Measurements from ENCODE around the gene AHCYL2.
"Not testable (repeated sequence)": the region's sequence is repeated elsewhere in the genome, so short reads cannot be mapped to it uniquely, and the experiment has no call there.

The AHCYL2 gene

GRCh38 chr7:129332254-129333035 lies 107.6 kb downstream of the AHCYL2 start:
- Histone ChIP-seq H3K27ac (ENCODE audit: low read depth, low read length) (no peak overlapping the region), H3K36me3 (ENCODE audit: control insufficient read depth, insufficient read depth, low read length) (no peaks in the 10 kb centered on the region), H3K4me1 (ENCODE audit: control insufficient read depth, insufficient read depth, low read length) (no peaks in the 10 kb centered on the region), H3K27me3 (ENCODE audit: control insufficient read depth, insufficient read depth, low read length) (no peaks in the 10 kb centered on the region), H3K9ac (ENCODE audit: low read length) (no peak overlapping the region), H3K4me3 (ENCODE audit: low read length) (no peak overlapping the region)

GRCh38 chr7:129334473-129334872 lies 109.6 kb downstream of the AHCYL2 start:
- Histone ChIP-seq H3K4me3 (ENCODE audit: low read length) (no peak overlapping the region), H3K9ac (ENCODE audit: low read length) (no peak overlapping the region), H3K4me1 (ENCODE audit: control insufficient read depth, insufficient read depth, low read length) (no peaks in the 10 kb centered on the region), H3K36me3 (ENCODE audit: control insufficient read depth, insufficient read depth, low read length) (no peaks in the 10 kb centered on the region), H3K27me3 (ENCODE audit: control insufficient read depth, insufficient read depth, low read length) (no peaks in the 10 kb centered on the region), H3K27ac (ENCODE audit: low read depth, low read length) (no peak overlapping the region)

- no peaks in the 10 kb centered on the region for H3K36me3 ChIP-seq (ENCODE audit: control insufficient read depth, insufficient read depth, low read length)
- no peak overlapping the region for H3K4me3 ChIP-seq (ENCODE audit: low read length)
- no peak overlapping the region for H3K9ac ChIP-seq (ENCODE audit: low read length)
- H3K4me1 ChIP-seq (ENCODE audit: control insufficient read depth, insufficient read depth, low read length) = no peaks in the 10 kb centered on the region
- no peaks in the 10 kb centered on the region for H3K27me3 ChIP-seq (ENCODE audit: control insufficient read depth, insufficient read depth, low read length)
- H3K27ac ChIP-seq (ENCODE audit: low read depth, low read length) = no peak overlapping the region
Measured at GRCh38 chr7:129338450-129338849, 113.6 kb downstream of the AHCYL2 start.

GRCh38 chr7:129341212-129341611 lies 116.4 kb downstream of the AHCYL2 start:
- no peak overlapping the region for H3K9ac ChIP-seq (ENCODE audit: low read length)
- no peak overlapping the region for H3K27ac ChIP-seq (ENCODE audit: low read depth, low read length)
- no peaks in the 10 kb centered on the region for H3K36me3 ChIP-seq (ENCODE audit: control insufficient read depth, insufficient read depth, low read length)
- no peak overlapping the region for H3K4me3 ChIP-seq (ENCODE audit: low read length)
- H3K27me3 ChIP-seq (ENCODE audit: control insufficient read depth, insufficient read depth, low read length) = no peaks in the 10 kb centered on the region
- no peaks in the 10 kb centered on the region for H3K4me1 ChIP-seq (ENCODE audit: control insufficient read depth, insufficient read depth, low read length)

GRCh38 chr7:129341816-129342806 lies 117.3 kb downstream of the AHCYL2 start:
- H3K4me1 ChIP-seq (ENCODE audit: control insufficient read depth, insufficient read depth, low read length) = no peaks in the 10 kb centered on the region
- H3K27ac ChIP-seq (ENCODE audit: low read depth, low read length) = no peak overlapping the region
- no peak overlapping the region for H3K4me3 ChIP-seq (ENCODE audit: low read length)
- no peak overlapping the region for H3K9ac ChIP-seq (ENCODE audit: low read length)
- H3K27me3 ChIP-seq (ENCODE audit: control insufficient read depth, insufficient read depth, low read length) = no peaks in the 10 kb centered on the region
- no peaks in the 10 kb centered on the region for H3K36me3 ChIP-seq (ENCODE audit: control insufficient read depth, insufficient read depth, low read length)

GRCh38 chr7:129343099-129343700 lies 118.4 kb downstream of the AHCYL2 start:
- Histone ChIP-seq H3K9ac (ENCODE audit: low read length) (no peak overlapping the region), H3K36me3 (ENCODE audit: control insufficient read depth, insufficient read depth, low read length) (no peaks in the 10 kb centered on the region), H3K4me1 (ENCODE audit: control insufficient read depth, insufficient read depth, low read length) (no peaks in the 10 kb centered on the region), H3K4me3 (ENCODE audit: low read length) (no peak overlapping the region), H3K27ac (ENCODE audit: low read depth, low read length) (no peak overlapping the region), H3K27me3 (ENCODE audit: control insufficient read depth, insufficient read depth, low read length) (no peaks in the 10 kb centered on the region)

- Histone ChIP-seq H3K4me3 (ENCODE audit: low read length) (no peak overlapping the region), H3K9ac (ENCODE audit: low read length) (no peak overlapping the region)
Measured at GRCh38 chr7:129347330-129347729, 122.5 kb downstream of the AHCYL2 start.

GRCh38 chr7:129348023-129348740 lies 123.4 kb downstream of the AHCYL2 start:
- Histone ChIP-seq H3K4me1 (ENCODE audit: control insufficient read depth, insufficient read depth, low read length) (no peaks in the 10 kb centered on the region), H3K27ac (ENCODE audit: low read depth, low read length) (no peak overlapping the region), H3K4me3 (ENCODE audit: low read length) (no peak overlapping the region), H3K27me3 (ENCODE audit: control insufficient read depth, insufficient read depth, low read length) (no peaks in the 10 kb centered on the region), H3K9ac (ENCODE audit: low read length) (no peak overlapping the region), H3K36me3 (ENCODE audit: control insufficient read depth, insufficient read depth, low read length) (peaks cover 2% of the 10 kb centered on the region)

More at GRCh38 chr7:129347330-129347729, 122.5 kb downstream of the AHCYL2 start:
- no peaks in the 10 kb centered on the region for H3K27me3 ChIP-seq (ENCODE audit: control insufficient read depth, insufficient read depth, low read length)
- H3K36me3 ChIP-seq (ENCODE audit: control insufficient read depth, insufficient read depth, low read length) = no peaks in the 10 kb centered on the region
- H3K27ac ChIP-seq (ENCODE audit: low read depth, low read length) = no peak overlapping the region
- no peaks in the 10 kb centered on the region for H3K4me1 ChIP-seq (ENCODE audit: control insufficient read depth, insufficient read depth, low read length)

GRCh38 chr7:129351320-129351719 lies 126.5 kb downstream of the AHCYL2 start:
- Histone ChIP-seq H3K27ac (ENCODE audit: low read depth, low read length) (no peak overlapping the region), H3K4me1 (ENCODE audit: control insufficient read depth, insufficient read depth, low read length) (no peaks in the 10 kb centered on the region), H3K4me3 (ENCODE audit: low read length) (no peak overlapping the region), H3K27me3 (ENCODE audit: control insufficient read depth, insufficient read depth, low read length) (no peaks in the 10 kb centered on the region), H3K9ac (ENCODE audit: low read length) (no peak overlapping the region), H3K36me3 (ENCODE audit: control insufficient read depth, insufficient read depth, low read length) (peaks cover 2% of the 10 kb centered on the region)

- not testable (repeated sequence) for H3K4me1 ChIP-seq (ENCODE audit: control insufficient read depth, insufficient read depth, low read length); H3K9ac ChIP-seq (ENCODE audit: low read length); H3K4me3 ChIP-seq (ENCODE audit: low read length)
Measured at GRCh38 chr7:129353104-129353503, 128.3 kb downstream of the AHCYL2 start.

GRCh38 chr7:129354428-129355157 lies 129.8 kb downstream of the AHCYL2 start:
- peaks cover 2% of the 10 kb centered on the region for H3K36me3 ChIP-seq (ENCODE audit: control insufficient read depth, insufficient read depth, low read length)
- H3K4me3 ChIP-seq (ENCODE audit: low read length) = no peak overlapping the region
- no peak overlapping the region for H3K9ac ChIP-seq (ENCODE audit: low read length)
- no peaks in the 10 kb centered on the region for H3K4me1 ChIP-seq (ENCODE audit: control insufficient read depth, insufficient read depth, low read length)
- H3K27me3 ChIP-seq (ENCODE audit: control insufficient read depth, insufficient read depth, low read length) = no peaks in the 10 kb centered on the region
- no peak overlapping the region for H3K27ac ChIP-seq (ENCODE audit: low read depth, low read length)

More at GRCh38 chr7:129353104-129353503, 128.3 kb downstream of the AHCYL2 start:
- not testable (repeated sequence) for H3K36me3 ChIP-seq (ENCODE audit: control insufficient read depth, insufficient read depth, low read length); H3K27me3 ChIP-seq (ENCODE audit: control insufficient read depth, insufficient read depth, low read length); H3K27ac ChIP-seq (ENCODE audit: low read depth, low read length)

Measured in rectal smooth muscle tissue (tissue), 1 donor.